ENCODE data around the gene ZNF529.

- no peak for TF ChIP-seq CREB1 (IDR thresholded peaks at IDR 0.05; ENCODE audit: low read depth)
- TF ChIP-seq ZBTB7A (IDR thresholded peaks at IDR 0.05; ENCODE audit: low read depth) = no peak
- no peak for TF ChIP-seq EP300 (IDR thresholded peaks at IDR 0.05; ENCODE audit: borderline replicate concordance)
- no peak; the same call in 1 of the 2 replicates for TF ChIP-seq YY1 (IDR thresholded peaks at IDR 0.05; ENCODE audit: low read depth)
- no peak for TF ChIP-seq FOXM1 (IDR thresholded peaks at IDR 0.05; ENCODE audit: borderline replicate concordance, low read depth)
- no peak for TF ChIP-seq EGR1 (IDR thresholded peaks at IDR 0.05)
- TF ChIP-seq CEBPB (IDR thresholded peaks at IDR 0.05) = no peak
- peak; percentile 14 for TF ChIP-seq MAX (IDR thresholded peaks at IDR 0.05)
- TF ChIP-seq RAD21 (IDR thresholded peaks at IDR 0.05; ENCODE audit: low read depth) = no peak
- peak; percentile 55 for TF ChIP-seq TAF1 (IDR thresholded peaks at IDR 0.05; ENCODE audit: low read depth)
Measured at GRCh38 chr19:36605101-36605876, 32.2 kb upstream of the ZNF529 start, which contains the start of gene ZNF382.

All from Ishikawa (cell line).